Sciatic nerve (tissue), 2 donors: ENCODE results near the gene MLX. TPM values are rescaled to one million over a fixed set of nuclear protein-coding genes. Genes with fewer than 3 reads are reported as not detected.

Experiments
- ATAC-seq: fragments of 200-7000 bp; cut with Tn5 transposase; one replicate; pipeline ENCODE4 v1.9.1; 2020; ENCODE audit warnings: mild to moderate bottlenecking, moderate library complexity
- DNase-seq: peaks from one replicate; pipeline ENCODE4 v3.0.0-alpha.2; 2020; ENCODE audit warnings: low spot score
- intact Hi-C: fragments of 100-400 bp; cut with DNase I; formaldehyde crosslinking; loops from one replicate; pipeline ENCODE4 v1.14.2; 2022
- total RNA-seq: library from RNA; stranded (reverse); fragmentation: NEBNext Ultra II Directional; extraction: Animal tissue kit (Norgen Biotek cat#: 25700); gene quantifications from one replicate; pipeline ENCODE4 v1.2.1, GENCODE V29; 2021
- donor health status: DM: no; HTN: no; CAD: no.
- donor health status: DM: no; HTN: no; CAD: no.

MLX gene
- total RNA-seq: 26.6 TPM

DNA sequence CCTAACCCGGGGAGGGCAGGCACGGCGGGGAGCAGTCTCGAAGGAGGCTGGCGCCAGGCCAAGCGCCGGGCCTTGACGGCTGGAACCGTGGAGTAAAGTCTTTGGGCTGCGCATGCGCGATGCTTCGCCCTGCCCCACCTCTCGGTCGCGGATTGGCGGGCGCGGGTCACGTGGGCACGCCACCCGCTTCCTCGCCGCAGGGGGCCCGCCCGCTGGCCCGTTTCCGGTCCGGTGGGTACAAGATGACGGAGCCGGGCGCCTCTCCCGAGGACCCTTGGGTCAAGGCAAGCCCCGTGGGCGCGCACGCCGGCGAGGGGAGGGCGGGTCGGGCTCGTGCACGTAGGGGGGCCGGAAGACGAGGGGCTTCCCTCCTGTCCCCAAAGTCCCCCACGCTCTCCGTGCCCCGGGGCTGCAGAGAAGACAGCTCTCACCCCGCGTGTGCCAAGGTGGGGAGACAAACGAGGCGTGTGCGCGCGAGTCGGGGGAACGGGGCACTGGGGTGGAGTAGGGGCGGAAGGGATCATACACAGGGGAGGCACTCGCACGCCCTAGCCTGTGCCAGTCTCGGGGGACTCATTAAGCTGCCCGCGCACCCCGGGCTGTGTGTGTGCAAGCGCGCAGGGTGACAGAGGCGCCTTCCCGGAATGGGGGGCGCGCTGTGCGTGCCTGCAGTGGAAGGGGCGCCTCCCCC, at the start of gene MLX:
Gene MLX, plus strand, starts transcription at position 218 of the 691 bp plus-strand sequence. Its CDS starts 25 bp downstream, at position 243.
- ATAC-seq: peak; percentile 89
- peak; percentile 97 for DNase-seq
- intact Hi-C loops: no loop called here

DNA sequence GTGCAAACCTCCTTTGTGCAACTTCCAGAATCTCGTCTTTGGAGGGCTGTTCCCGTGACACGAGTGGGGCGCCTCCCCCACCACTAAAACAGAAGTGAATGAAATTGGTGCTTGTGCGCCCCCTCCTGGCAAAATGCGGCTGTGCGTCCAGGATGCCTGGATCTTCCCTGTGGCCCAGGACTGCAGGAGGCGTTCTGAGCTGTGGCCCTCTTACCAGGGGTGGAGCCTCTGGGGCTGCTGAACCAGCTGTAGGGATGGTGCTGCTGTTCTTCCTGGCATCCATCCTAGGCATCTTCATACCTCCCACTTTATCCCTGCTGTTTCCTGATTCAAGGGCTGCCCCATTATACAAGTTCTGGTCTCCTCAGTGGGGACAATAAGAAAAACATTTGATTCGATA, 49.4 kb upstream of the MLX start:
- ATAC-seq: peak; percentile 58
- peak; percentile 95 for DNase-seq
- intact Hi-C loops: loop anchor here (10.0 kb wide), 1 partner anchor 103 kb away; no protein-coding TSS in a partner anchor

GRCh38 chr17:42518046-42518754, 48.7 kb upstream of the MLX start:
- intact Hi-C loops: loop anchor here (10.0 kb wide), 1 partner anchor 103 kb away; no protein-coding TSS in a partner anchor
- ATAC-seq (peak; percentile 47), DNase-seq (peak; percentile 84)

GRCh38 chr17:42518755-42519545, 48.0 kb upstream of the MLX start:
- peak; percentile 78 for DNase-seq
- peak; percentile 18 for ATAC-seq
- intact Hi-C loops: loop anchor here (10.0 kb wide), 1 partner anchor 104 kb away; no protein-coding TSS in a partner anchor

DNA sequence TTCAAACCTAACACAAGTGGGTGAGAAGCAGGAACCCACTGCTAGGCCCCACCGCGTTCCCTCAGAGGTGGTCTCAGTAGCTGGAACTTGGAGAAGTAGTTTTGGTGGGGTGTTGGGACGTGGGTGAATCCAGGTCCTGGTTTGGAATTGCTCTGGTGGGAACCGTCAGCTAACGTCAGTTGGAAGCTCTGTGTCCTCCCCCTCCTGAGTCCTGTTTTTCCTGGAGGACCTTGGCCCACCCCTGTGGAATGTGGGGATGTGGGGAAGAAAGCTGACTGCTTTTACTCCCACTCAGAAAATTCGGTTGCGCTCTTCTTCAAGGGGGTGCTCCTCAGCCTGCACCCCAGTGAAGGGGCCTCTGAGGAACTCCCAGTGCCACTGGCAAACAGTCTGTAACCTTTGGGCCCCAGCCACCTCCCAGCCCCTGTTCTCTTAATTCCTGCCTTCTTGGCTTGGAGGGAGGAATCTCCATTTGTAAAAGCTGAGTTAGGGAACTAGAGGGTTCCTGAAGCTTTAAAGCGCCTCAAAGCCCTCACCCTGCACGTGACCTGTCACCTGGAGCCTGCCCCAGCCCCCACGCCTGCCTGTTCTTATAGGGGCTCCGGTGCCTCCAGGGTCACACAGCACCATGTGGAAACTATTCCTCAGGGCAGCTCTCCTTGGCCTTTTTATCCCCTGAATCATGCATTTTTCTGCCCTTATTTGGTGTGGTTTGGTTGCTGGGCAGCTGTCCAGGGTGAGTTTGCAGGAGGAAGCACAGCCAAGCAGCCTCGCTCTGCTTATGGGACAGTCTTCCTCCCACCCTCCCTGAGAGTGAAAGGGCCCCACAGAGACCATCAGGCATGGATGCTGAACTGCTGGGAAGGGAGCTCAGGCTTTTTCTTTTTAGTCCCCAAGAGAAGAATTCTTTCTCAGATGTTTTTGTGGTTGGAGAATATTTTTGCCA, 47.1 kb upstream of the MLX start:
- intact Hi-C loops: loop anchor here (10.0 kb wide), 1 partner anchor 105 kb away; no protein-coding TSS in a partner anchor
- ATAC-seq: peak; percentile 87
- peak; percentile 95 for DNase-seq

DNA sequence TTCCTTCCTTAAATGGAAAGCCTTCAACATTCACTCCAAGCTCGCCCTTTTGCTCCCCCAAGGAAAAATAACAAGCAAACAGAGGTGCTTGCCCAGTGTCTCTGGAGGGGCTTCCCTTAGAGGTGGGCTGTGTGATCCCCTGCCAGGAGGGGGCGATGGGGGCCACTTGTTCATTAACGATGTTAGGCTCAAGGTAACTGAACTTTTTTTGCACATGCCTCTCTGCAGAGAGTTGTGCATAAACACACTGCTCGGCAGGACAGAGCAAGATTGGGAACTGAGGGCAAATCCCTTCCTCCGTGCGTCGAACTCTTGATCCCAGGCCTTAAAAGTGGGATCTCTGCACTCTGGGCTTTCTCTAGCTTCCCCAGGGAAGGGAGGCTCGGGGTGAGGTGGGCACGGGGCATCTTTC, 46.4 kb upstream of the MLX start:
- ATAC-seq: peak; percentile 0
- DNase-seq: peak; percentile 74
- intact Hi-C loops: no loop called here

DNA sequence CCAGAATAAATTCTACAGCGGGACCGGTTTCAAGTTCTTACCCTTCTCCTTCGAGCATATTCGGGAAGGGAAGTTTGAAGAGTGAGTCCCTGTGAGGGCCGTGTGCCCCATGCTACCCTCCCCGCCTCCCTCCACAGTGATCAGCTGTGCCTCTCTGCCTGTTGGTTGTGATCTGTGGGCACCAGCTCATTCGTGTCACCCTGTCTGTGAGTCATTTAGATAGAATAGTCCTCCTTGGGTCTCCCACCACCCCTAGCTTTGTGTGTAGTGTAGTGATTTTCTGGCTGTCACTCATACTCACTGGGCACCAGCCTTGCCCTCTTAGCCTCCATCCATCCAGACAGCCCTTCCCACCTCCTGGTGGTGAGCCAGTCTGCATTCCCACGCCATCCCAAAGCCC, 45.9 kb upstream of the MLX start:
- ATAC-seq (no peak), DNase-seq (no peak)
- intact Hi-C loops: no loop called here

- no peak for ATAC-seq
- intact Hi-C loops: no loop called here
These were observed 45.1 kb upstream of the MLX start for GRCh38 chr17:42521666-42522262.

DNA sequence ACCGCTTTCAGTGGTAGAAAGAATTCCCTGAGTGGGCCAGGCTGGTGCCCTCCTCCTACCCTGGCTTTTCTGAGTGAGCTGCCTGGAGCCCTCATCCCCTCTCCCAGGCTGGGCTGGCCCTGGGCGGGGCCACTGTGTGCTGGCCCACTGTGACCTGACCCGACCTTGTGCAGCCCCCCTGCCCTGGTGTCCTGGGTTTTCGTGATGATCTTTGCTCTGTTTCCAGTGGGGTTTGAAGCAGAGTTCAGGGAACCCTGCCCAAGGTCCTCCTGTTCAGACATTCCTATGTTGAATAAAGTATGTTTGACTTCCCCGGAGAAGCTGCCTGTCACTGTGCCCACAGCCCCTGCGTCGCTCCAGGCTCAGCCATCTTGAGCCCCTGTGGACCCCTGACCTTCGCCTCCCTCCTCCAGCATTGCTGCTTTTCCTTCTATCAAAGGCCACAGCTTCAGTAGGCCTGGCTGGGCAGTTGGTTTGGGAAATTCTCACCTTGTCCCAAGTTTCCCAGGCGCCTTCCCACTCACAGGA, 44.6 kb upstream of the MLX start:
- intact Hi-C loops: no loop called here
- no peak for ATAC-seq

More at GRCh38 chr17:42521666-42522262, 45.1 kb upstream of the MLX start:
- peak; percentile 63 for DNase-seq

GRCh38 chr17:42522798-42523278, 44.1 kb upstream of the MLX start:
- intact Hi-C loops: no loop called here
- no peak for ATAC-seq
- DNase-seq: no peak

More for the DNA sequence above, 44.6 kb upstream of the MLX start:
- peak; percentile 61 for DNase-seq

GRCh38 chr17:42525221-42525620, 41.7 kb upstream of the MLX start:
- DNase-seq (no peak), ATAC-seq (no peak)
- intact Hi-C loops: loop anchor here (5.0 kb wide), 1 partner anchor 203 kb away; no protein-coding TSS in a partner anchor

DNA sequence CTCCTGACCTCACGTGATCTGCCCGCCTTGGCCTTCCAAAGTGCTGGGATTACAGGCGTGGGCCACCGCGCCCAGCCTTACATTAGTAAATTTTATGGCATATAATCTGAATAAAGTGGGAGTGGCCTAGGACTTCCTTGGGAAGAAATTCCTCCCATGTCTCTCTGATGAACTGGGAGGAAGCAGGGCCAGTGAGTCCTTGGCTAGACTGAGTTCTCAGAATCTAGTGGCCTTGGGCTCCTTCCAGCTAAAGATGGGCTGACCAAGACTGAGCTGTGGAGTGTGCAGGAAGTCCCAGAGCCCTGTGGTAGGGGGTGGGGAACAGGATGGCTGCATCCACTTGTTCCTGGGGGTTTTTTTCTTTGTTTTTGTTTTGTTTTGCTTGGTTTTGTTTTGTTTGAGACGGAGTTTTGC, 40.9 kb upstream of the MLX start:
- DNase-seq (peak; percentile 62), ATAC-seq (peak; percentile 64)
- intact Hi-C loops: loop anchor here (5.0 kb wide), 1 partner anchor 204 kb away; no protein-coding TSS in a partner anchor

GRCh38 chr17:42527932-42528331, 39.0 kb upstream of the MLX start:
- DNase-seq (no peak), ATAC-seq (no peak)
- intact Hi-C loops: loop anchor here (5.0 kb wide), 1 partner anchor 206 kb away; no protein-coding TSS in a partner anchor

DNA sequence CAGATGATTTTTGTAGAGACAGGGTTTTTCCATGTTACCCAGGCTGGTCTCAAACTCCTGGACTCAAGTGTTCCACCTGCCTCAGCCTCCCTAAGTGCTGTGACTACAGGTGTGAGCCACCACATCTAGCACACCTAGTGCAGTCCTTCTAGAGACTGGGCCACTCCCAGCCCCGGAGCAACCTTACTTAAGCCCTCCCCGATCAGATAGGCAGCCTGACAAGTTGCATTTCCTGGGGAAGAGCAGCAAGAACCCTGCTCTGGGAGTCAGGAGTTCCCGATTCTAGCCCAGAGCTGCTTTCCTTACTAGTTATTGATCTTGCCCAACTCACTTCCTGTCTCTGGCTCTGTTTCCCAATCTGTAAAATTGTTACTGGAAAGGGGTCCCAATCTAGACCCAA, 37.8 kb upstream of the MLX start:
- no peak for ATAC-seq
- intact Hi-C loops: loop anchor here (5.0 kb wide), 1 partner anchor 207 kb away; no protein-coding TSS in a partner anchor
- DNase-seq: no peak

DNA sequence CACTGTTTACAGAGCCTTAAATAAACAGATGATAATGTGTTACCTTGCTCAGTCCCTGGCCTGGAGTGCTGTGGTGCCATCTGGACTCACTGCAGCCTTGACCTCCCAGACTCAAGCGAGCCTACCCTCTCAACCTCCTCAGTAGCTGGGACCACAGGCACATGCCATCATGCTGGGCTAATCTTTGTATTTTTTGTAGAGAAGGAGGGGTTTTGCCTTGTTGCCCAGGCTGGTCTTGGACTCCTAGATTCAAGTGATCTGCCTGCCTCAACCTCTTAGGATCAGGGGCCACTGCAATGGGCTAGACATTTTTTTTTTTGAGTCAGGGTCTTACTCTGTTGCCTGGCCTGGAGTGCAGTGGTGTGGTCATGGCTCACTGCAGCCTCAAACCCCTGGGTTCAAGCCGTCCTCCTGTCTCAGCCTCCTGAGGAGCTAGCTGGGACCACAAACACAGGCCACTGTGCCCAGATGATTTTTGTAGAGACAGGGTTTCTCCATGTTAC, 35.9 kb upstream of the MLX start:
- intact Hi-C loops: no loop called here
- no peak for ATAC-seq
- DNase-seq: no peak

GRCh38 chr17:42531455-42532354, 35.2 kb upstream of the MLX start:
- DNase-seq (peak; percentile 78), ATAC-seq (no peak)

More at GRCh38 chr17:42531455-42532354, 35.2 kb upstream of the MLX start:
- intact Hi-C loops: no loop called here
